Hindlimb muscle (tissue), 1 donor: Measurements from ENCODE around the gene RITA1. TPM values are rescaled to one million over a fixed set of nuclear protein-coding genes. Genes with fewer than 3 reads are reported as not detected.

Experiments
- DNase-seq: peaks from one replicate; pipeline ENCODE4 v3.0.0-alpha.2; 2013
- polyA plus RNA-seq: library from polyadenylated mRNA; unstranded; fragments of 120-200 nt; gene quantifications from one replicate; pipeline ENCODE4 v1.2.1, GENCODE V29; 2013; ENCODE audit not compliant: insufficient read length

Gene RITA1
- polyA plus RNA-seq, 1 donor, result 11.4 TPM

DNA sequence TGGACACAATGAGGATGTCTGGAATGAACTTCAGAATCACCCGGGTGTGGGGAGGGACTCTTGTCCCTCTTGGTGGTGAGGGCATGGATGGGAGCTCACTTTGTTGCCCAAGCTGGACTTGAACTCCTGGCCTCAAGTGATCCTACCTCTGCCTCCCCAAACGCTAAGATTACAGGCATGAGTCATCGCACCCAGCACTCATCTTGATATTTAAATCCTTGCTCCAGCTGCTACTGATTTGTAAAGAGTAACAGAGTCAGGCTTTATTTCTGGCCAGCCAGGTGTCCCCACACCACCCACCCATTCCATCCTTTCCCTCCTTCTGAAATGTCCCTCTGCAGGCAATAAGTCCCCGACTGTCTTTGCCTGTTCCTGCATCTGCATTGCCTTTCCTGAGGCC, 5.2 kb upstream of the RITA1 start:
- DNase-seq, result no peak

DNA sequence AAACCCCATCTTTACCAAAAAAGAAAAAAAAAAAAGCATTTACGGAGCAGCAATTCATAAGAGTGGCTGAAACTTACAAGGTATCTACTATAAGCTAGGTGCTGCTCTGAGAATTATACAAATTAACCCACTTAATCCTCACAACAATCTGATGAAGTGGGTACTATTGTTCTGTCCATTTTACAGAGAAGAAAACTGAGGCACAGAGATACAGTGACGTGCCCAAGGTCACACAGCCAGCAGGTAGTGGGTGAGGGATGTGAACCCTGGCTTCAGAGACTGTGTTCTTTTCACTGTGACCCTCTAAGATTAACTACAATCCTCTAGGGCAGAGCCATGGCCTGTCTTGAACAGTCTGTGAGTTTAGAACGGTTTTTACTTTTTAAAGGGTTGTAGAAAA, 3.5 kb upstream of the RITA1 start:
- no peak for DNase-seq

DNA sequence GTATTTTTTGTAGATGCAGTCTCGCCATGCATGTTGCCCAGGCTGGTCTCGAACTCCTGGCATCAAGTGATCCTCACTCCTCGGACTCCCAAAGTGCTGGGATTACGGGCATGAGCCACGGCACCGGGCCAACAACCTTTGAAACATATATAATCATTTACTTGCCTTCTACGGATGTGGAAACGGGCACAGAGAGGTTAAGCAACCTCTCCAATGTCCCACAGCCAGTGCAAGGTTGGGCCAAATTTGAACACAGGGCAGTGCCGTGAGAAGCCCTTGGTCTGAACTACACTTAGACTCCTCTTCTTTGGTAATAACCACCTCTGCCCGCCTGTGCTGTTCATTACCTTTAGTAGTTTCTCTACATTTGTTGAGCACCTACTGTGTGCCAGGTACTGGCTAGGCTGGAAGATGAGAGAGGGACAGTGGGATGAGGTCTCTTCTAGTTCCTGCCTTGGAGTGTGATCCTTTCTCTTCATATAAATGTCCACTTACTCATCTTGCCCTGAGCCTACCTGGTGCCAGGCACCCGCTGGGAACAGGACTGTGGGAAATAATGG, 2.4 kb upstream of the RITA1 start:
- DNase-seq, result no peak

DNA sequence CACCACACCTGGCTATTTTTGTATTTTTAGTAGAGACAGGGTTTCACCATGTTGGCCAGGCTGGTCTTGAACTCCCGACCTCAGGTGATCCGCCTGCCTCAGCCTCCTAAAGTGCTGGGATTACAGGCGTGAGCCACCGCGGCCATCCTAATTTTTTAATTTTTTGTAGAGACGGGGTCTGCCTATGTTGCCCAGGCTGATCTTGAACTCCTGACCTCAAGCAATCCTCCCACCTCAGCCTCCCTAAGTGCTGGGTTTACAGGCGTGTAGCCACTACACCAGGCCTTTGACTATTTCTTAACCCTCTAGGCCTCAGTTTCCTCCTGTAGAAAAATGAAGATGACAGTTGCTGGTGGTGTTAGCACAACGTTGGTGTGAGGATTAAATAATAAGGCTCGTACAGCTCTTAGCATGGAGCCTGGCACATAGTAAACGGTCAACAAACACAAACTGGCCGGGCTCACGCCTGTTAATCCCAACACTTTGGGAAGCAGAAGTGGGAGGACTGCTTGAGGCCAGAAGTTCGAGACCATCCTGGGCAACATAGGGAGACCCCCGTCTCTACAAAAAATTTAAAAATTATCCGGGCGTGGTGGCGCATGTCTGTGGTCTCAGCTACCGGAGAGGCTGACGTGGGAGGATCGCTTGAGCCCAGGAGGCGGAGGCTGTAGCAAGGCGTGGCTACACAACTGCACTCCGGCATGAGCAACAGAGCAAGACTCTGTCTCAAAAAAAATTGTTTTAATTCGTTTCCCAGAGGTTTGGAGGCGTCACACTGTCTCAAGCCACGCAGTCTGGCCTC, 1.2 kb upstream of the RITA1 start:
- no peak for DNase-seq

DNA sequence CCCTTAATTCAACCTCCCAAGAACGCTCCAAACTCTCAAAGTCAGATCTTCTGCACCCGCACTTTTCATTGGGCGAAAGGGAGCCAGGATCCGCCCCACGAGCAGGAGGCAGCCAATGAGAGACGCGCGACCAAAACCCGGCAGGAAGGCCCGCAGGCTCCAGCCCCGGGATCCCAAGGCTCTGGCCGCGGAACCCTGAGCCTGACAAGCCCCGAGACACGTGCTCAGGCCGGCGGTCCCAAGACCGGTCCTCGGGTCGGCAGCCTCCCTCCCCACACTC, 681 bp upstream of the RITA1 start:
- DNase-seq, result peak; percentile 92

DNA sequence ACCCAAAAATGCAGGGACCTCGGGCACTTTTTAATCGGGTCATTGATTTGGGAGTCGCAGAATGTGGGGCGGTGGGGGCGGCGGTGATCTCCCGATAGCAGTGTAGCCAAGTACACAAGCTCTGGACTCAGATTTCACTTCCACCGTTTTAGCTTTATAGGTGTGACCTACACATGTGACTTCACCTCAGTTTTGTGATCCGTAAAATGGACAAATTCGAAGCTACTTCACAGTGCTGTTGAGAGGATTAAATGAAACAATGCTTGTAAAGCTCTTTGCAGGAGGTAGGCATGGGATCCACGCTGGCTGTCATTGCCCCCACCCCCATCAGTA, 478 bp downstream of the RITA1 start:
- no peak for DNase-seq

DNA sequence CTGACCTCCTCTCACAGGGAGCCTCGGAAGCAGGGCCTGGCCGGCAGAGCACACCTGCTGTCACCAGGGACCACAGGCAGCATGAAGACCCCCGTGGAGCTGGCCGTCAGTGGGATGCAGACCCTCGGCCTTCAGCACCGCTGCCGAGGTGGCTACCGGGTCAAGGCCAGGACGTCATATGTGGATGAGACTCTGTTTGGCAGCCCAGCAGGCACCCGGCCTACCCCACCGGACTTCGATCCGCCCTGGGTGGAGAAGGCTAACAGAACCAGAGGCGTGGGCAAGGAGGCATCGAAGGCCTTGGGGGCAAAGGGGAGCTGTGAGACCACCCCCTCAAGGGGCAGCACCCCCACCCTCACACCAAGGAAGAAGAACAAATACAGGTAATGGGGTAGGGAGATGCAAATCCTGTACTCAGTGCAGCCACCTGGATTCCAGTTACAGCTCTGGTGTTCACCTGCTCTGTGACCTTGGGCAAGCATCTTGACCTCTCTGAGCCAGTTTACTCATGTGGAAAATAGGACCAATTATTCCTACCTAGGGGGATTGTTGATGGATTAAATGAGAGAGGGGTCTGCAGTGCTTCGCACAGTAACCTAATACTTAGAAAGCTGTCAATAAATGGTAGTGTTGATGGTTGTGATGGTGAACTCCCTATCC, 1.3 kb downstream of the RITA1 start:
- DNase-seq, result no peak

DNA sequence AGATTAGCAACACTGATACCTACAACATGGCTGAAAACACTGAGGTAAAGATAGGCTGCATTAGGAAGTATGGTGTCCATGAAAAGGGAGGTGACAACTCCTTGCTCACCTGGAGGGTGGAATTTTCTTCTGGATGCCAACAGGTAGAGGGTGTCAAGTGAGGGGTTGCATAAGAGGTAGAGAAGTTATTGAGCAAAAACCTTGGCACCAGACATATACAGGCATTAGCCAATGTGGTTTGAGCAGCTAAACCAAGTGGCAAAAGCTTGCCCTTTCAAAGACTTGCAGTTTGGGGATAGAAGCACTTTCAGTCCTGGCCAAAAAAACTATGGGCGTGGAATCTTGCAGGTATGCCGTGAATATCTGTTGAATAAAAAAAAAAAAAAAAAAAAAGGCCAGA, 3.8 kb downstream of the RITA1 start:
- DNase-seq, result no peak

DNA sequence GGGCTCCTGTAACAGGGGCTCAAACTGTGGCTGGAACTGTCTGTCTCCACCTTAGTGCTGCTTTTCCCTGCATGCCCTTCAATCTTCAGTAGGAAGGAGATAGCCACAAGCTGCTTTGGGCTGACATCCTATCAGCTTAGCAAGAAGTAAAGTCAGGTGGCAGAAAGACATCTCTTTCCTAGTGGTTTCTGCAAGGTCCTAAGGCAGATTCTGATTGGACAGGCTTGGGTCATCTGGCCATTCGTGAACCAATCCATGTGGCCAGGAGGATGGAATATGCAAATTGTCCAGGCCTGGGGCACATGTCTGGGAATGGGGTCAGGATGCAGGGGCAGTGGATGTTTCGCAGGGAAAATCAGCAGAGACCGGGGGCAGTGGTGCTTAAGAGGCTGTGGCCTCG, 5.2 kb downstream of the RITA1 start:
- DNase-seq, result no peak

DNA sequence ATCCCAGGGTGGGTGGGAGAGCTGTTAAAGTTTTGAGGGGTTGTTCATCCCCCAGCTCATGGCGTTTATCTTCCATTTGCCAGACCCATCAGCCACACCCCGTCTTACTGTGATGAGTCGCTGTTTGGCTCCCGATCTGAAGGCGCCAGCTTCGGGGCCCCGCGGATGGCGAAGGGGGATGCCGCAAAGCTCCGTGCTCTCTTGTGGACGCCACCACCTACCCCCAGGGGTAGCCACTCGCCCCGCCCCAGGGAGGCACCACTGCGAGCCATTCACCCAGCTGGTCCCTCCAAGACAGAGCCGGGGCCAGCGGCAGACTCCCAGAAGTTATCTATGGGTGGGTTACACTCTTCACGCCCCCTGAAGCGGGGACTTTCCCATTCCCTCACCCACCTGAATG, 5.7 kb downstream of the RITA1 start:
- no peak for DNase-seq

DNA sequence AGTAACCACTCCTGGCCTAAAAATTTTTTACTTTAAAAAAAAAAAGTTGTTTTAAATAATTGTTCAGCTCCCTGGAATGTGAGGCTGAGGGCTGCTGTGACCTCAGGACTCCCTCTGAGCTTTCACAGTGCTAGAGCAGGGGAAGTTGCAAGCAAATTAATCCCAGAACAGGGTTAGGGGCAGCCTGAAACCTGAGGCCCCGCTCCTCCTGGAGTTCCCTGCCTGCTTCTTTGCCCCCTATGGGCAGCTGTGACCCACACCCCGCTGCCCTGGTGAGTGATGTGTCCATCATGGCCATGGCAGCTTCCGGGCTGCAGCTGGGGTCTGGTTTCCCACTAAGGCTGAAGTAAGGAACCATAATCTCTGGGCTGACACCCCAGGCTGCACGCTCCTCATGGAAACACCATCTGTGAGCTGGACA, 9.5 kb downstream of the RITA1 start:
- DNase-seq, result no peak

DNA sequence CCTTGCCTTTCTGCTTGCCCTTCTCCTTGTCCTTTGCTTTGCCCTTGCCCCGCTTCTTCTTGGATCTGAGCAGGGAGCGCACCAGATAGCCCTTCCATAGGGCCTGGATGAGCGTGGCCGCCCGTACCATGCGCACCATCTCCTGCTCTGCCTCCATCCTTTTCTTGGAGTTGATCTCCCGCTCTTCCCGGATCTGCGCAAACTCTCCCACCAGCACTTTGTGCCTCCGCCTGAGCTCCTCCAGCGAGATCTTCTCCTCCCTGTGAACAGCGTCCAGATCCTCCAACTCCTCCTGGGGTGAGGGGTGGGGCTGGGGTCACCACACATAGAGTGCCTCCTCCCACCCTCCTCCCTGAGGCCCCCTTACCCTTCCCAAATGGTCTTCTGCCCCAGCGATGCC, 10.1 kb downstream of the RITA1 start:
- DNase-seq, result no peak

DNA sequence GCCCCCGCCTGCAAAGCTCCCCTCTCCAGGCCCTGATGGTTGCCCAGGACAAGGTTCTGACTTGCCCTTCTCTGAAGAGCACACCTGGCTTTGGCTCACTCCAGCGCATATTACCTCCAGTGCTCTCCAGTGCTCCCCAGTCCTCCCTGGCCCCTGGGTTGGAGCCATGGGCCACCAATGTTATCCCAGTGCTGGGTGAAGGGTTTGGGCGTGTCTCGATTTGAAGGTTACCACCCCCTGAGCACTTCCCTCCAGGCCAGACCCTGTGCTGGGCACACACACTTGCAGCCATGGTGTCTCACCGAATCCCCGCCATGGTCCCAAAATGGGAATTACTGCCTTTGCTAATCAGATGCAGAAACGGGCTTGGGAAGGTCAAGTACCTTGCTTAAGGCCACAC, 11.1 kb downstream of the RITA1 start:
- no peak for DNase-seq

DNA sequence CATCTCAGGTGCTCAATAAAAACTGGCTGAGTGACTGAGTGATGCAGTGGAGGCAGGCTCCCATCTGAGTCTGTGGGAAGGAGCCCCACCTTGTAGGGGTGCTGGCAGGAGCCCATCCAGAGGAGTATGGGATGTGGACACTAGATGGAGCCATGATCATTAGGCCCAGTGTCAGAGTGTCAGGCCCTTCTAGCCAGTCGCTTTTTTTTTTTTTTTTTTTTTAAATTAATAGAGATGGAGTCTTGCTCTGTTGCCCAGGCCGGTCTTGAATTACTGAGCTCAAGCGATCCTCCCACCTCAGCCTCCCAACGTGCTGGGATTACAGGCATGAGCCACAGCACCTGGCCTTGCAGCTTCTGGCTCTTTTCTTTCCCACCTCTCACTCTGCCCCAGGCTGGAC, 11.5 kb downstream of the RITA1 start:
- peak; percentile 76 for DNase-seq

DNA sequence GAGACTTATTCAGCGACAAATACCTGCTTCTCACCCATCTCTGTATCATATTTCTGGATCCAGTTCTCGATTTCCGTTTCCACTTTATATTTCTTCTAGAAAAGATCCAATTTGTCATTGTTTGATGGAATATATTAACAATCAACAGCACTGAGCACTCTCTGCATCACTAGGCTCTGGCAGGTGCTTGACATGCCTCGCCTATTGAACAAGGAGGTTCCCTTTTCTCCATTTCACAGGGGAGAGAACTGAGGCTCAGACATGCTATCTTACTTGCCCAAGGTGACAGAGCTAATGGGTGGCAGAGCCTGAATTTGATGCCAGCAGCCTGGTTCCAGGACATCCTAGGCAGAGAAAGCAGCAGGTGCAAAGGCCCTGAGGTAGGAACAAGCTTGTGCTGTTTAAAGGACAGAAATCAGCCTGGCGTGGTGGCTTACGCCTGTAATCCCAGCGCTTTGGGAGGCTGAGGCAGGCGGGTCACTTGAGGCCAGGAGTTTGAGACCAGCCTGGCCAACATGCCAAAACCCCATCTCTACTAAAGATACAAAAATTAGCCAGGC, 12.1 kb downstream of the RITA1 start:
- DNase-seq, result no peak

DNA sequence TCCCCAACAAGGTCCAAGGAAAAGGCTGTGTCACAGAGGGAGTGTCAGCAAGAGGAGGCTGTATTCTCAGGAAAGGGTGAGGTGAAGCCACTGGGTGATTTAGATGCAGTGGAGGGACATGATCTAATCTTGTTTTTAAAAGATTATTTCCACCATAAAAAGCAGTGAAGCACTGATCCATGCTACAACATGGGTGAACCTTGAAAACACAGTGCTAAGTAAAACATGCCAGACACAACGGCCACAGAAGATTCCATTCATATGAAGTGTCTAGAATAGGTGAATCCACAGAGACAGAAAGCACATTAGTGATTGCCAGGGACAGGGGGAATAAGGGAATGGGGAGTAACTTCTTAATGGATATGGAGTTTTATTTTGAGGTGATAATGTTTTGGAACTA, 12.8 kb downstream of the RITA1 start:
- DNase-seq, result no peak

DNA sequence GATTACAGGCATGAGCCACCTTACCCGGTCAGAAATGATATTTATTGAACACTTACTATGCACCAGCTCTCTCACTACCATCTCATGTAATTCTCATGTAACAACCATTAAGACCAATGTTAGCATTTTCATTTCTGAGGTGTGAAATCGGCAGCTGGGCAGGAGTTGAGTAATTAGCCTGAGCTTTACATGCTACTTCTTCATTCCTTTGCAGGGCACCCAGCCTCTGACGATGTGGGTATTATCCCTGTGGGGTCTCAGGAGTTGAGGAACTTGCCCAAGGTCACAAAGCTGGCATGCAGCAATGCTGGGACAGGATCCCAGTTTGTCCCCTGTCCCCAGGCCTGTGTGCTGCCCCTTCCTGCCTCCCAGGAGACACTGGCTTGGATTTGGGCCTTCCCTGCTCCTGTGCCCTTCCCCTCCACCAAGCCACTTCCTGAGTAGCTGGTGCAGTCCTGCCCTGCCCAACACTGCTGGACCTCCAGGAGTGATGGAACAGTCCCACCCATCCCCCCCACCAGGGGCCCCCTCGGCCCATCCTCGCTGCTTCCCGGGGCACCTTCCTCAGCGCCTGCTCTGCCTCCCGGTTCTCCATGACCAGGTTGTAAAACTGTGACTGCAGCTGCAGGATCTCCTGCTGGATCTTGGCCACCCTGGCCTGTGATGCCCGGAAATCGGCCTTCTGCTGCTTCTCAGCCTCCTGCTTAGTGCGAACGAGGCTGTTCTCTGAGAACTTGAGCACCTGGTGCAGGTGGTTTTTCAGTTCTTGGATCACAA, 14.7 kb downstream of the RITA1 start:
- no peak for DNase-seq

DNA sequence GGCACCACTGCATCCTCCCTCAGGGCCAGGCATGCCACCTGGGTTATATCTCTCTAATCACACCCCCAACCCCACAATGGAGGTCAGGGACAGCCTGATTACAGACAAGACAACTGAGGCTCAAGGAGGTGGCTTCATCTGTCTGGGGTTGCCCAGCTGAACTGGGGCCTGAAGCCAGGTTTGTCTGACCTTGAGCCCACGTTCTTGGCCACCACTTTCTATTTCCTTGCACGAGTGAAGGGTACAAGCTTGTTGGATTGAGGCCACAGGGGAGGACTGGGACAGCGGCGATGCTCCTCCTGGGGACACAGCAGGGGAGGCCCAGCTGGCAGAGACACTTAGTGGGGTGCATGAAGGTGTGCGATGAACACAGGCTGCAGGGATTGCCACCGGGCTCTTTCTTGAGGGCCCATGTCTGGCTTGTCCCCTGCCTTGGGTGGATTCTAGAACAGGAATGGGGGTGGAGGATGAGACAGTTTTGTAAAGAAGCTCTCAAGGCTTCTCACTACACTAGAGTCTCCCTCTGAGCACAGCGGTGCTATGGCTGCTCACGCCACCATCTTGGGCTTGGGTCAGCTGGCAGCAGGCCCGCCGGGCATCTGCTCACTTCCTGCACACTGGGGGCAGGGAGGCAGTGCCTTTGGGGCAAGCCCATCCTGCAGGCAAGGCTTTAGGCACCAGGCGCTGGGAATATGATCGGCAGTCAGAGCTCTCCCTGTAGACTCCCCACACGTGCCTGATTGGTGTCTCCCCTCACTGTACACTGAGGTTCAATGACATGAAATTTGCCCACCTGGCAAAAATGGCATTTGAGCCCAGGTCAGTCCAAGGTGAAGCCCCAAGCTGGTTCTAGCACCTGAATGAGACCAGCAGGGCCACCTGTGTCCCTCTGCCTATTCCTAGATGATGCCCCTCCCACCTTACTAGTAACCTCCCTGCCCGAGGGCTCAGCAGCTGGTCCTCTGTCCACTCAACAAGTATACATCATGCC, 16.0 kb downstream of the RITA1 start:
- no peak for DNase-seq

DNA sequence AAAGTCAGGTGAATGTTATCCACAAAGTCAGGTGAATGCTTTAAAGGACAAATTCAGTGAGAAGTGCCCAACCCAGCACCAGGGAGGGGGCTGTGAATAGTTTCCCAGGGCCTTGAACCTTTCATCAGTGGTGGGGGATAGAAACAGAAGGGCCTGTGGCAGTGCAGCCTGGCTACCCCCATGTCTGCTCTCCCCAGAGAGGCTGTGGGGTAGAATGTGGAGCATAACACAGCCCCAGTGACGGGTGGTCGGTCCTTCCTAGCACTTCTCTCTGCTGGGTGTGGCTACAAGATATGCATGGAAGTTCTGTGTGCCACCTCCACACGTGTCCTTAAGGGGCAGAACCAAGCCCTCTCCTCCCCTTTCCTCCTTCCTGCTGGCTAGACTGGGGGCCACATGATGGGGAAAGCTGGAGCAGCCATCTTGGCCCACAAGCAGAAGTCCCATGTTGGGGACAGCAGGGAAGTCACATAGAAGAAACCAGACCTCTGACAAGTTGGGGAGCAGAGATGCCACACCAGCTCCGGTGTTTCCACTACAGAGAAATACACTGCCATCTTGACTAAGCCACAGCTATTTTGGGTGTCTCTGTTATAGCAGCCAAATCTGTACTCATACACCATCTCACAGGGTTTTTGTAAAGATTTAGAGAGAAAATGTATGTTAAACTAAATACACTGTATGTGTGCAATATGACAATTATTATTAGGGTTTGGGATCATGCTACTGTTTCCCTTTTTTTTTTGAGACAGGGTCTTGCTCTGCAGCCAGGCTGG, 17.0 kb downstream of the RITA1 start:
- no peak for DNase-seq

DNA sequence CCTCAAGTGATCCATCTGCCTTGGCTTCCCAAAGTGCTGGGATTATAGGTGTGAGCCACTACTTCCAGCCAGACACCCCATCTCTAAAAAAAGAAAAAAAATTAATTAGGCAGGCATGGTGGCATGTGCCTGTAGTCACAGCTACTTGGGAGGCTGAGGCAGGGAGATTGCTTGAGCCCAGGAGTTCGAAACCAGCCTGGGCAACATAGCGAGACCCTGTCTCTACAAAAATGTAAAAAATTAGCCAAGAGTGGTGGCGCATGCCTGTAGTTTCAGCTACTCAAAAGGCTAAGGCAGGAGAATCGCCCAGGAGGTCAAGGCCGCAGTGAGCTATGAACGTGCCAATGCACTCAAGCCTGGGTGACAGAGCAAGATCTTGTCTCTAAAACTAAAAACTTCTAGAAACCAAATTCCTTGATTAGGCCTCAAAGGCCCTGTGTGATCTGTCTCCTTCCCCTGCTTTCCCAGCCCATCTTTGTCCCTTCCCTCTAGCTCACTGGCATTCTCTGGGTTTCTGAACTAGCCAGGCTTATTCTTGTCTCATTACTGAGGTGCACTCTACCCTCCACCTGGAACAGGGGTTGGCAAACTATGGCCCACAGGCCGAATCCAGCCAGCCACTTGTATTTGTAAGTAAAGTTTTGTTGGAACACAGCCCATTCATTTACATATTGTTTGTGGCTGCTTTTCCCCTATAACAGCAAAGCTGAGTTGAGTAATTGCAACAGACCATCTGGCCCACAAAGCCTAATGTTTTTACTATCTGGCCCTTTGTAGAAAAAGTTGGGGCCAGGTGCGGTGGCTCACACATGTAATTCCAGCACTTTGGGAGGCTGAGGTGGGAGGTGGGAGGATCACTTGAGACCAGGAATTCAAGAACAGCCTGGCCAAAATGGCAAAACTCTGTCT, 18.6 kb downstream of the RITA1 start:
- DNase-seq, result no peak
